Prostate gland (tissue), 2 donors: ENCODE measurements around the gene TWF2. TPM values are rescaled to one million over a fixed set of nuclear protein-coding genes. Genes with fewer than 3 reads are reported as not detected.

Source experiments
- DNase-seq: peaks from one replicate; pipeline ENCODE4 v3.0.0-alpha.2; 2019; ENCODE audit warnings: low spot score
- H3K27ac ChIP-seq, 2 donors: fragments of 200-600 bp; sonication (generic); 2 replicates each; pipeline ENCODE4 v1.5.1; 2017 to 2019
- H3K27me3 ChIP-seq: fragments of 200-600 bp; sonication (generic); replicated peaks from 2 replicates; pipeline ENCODE4 v1.5.1; 2019; ENCODE audit not compliant: insufficient read depth
- H3K36me3 ChIP-seq, 2 donors: fragments of 200-600 bp; sonication (generic); 1 replicate in 1 of 2; 2 replicates in 1 of 2; pipeline versions ENCODE4 v1.5.1 to v1.8.1; 2017 to 2019
- H3K4me1 ChIP-seq: fragments of 200-600 bp; sonication (generic); replicated peaks from 2 replicates; pipeline ENCODE4 v1.5.1; 2019
- H3K4me3 ChIP-seq, 2 donors: fragments of 200-600 bp; sonication (generic); 2 replicates each; pipeline ENCODE4 v1.5.1; 2017 to 2019
- H3K9me3 ChIP-seq: fragments of 200-600 bp; sonication (generic); 2 replicates; pipeline ENCODE4 v1.5.1; 2017
- POLR2A ChIP-seq: fragments of 450-650 bp; IDR thresholded peaks from one replicate; pipeline ENCODE4 v1.6.1; 2016; ENCODE audit warnings: antibody characterized with exemption, mild to moderate bottlenecking
- POLR2AphosphoS5 ChIP-seq: sonication (generic); formaldehyde crosslinking; IDR thresholded peaks from one replicate; pipeline ENCODE4 v1.6.1; 2017; ENCODE audit warnings: antibody characterized with exemption
- WGBS: methylation state at CpG from one replicate; pipeline ENCODE4 v1.1.5; 2018; 5-methylcytosine and 5-hydroxymethylcytosine counted together
- intact Hi-C: fragments of 100-400 bp; cut with DNase I; formaldehyde crosslinking; loops from one replicate; pipeline ENCODE4 v1.14.2; 2022
- total RNA-seq, 2 donors: library from RNA; depleted of rRNA; stranded (reverse); fragments of >200 nt; gene quantifications; one replicate each; pipeline ENCODE4 v1.1.0, GENCODE V29; 2016
- TF ChIP-seq, protein P1 (sequence below), 4 experiments: fragments of 200-600 bp in 2 of 4; fragments of 450-650 bp in 2 of 4; sonication (generic) in 2 of 4; IDR thresholded peaks; 1 replicate in 3 of 4; 2 replicates in 1 of 4; pipeline ENCODE4 v1.5.1; 2016 to 2019; ENCODE audit warnings: antibody characterized with exemption in 4 of 4, mild to moderate bottlenecking in 2 of 4, moderate library complexity in 2 of 4

Gene TWF2
- total RNA-seq, 2 donors from 2014 or later, result 60.9 to 65.5 TPM

- Histone ChIP-seq H3K4me3 (peak overlapping the region; percentile 59 to 62), H3K27me3 (no peaks in the 10 kb centered on the region), H3K9me3 (no peaks in the 10 kb centered on the region), H3K36me3 (no peaks in the 10 kb centered on the region), H3K4me1 (no peaks in the 10 kb centered on the region), H3K27ac (peak overlapping the region; percentile 74 to 76)
- WGBS, result 16% methylated on average over 8 of the region's 8 CpGs
- no peak for DNase-seq
- intact Hi-C loops, result no loop called here
- TF ChIP-seq POLR2A, result no peak
- TF ChIP-seq, protein P1, sequence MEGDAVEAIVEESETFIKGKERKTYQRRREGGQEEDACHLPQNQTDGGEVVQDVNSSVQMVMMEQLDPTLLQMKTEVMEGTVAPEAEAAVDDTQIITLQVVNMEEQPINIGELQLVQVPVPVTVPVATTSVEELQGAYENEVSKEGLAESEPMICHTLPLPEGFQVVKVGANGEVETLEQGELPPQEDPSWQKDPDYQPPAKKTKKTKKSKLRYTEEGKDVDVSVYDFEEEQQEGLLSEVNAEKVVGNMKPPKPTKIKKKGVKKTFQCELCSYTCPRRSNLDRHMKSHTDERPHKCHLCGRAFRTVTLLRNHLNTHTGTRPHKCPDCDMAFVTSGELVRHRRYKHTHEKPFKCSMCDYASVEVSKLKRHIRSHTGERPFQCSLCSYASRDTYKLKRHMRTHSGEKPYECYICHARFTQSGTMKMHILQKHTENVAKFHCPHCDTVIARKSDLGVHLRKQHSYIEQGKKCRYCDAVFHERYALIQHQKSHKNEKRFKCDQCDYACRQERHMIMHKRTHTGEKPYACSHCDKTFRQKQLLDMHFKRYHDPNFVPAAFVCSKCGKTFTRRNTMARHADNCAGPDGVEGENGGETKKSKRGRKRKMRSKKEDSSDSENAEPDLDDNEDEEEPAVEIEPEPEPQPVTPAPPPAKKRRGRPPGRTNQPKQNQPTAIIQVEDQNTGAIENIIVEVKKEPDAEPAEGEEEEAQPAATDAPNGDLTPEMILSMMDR (IDR thresholded peaks at IDR 0.05), result no peak
- no peak for TF ChIP-seq POLR2AphosphoS5
Observed at GRCh38 chr3:52246264-52246620, 7.3 kb upstream of the TWF2 start.

- H3K4me1 ChIP-seq, result no peaks in the 10 kb centered on the region
- H3K36me3 ChIP-seq, result no peaks in the 10 kb centered on the region
- no peaks in the 10 kb centered on the region for H3K9me3 ChIP-seq
- TF ChIP-seq POLR2A (no peak), POLR2AphosphoS5 (no peak)
- TF ChIP-seq, protein P1 (IDR thresholded peaks at IDR 0.05), result no peak
- intact Hi-C loops, result no loop called here
- no peaks in the 10 kb centered on the region for H3K27me3 ChIP-seq
- peak within 1 kb of the TSS; percentile 74 to 76 for H3K27ac ChIP-seq
- 3% methylated on average over 53 of the region's 98 CpGs for WGBS
- H3K4me3 ChIP-seq, result peak within 1 kb of the TSS; percentile 59 to 62
- DNase-seq, result no peak
Observed at GRCh38 chr3:52245322-52246263, 6.6 kb upstream of the TWF2 start, which contains the start of gene PPM1M. PPM1M (plus strand) TSS chr3:52245759; CDS start chr3:52245825, 66 bp downstream.

GRCh38 chr3:52243791-52244628 lies 5.1 kb upstream of the TWF2 start:
- no peaks in the 10 kb centered on the region for H3K4me1 ChIP-seq
- H3K4me3 ChIP-seq, result no peak overlapping the region
- H3K9me3 ChIP-seq, result no peaks in the 10 kb centered on the region
- TF ChIP-seq POLR2AphosphoS5, result no peak
- TF ChIP-seq, protein P1 (IDR thresholded peaks at IDR 0.05), result no peak
- TF ChIP-seq POLR2A, result no peak
- no peak overlapping the region for H3K27ac ChIP-seq
- no peaks in the 10 kb centered on the region for H3K27me3 ChIP-seq
- H3K36me3 ChIP-seq, result no peaks in the 10 kb centered on the region
- intact Hi-C loops, result no loop called here
- 80% methylated on average over 9 of the region's 9 CpGs for WGBS
- no peak for DNase-seq

GRCh38 chr3:52242039-52242438 lies 3.1 kb upstream of the TWF2 start:
- TF ChIP-seq, protein P1 (IDR thresholded peaks at IDR 0.05), result no peak
- TF ChIP-seq POLR2A (no peak), POLR2AphosphoS5 (no peak)
- H3K36me3 ChIP-seq, result no peaks in the 10 kb centered on the region
- H3K27ac ChIP-seq, result no peak overlapping the region
- 70% methylated on average over 1 of the region's 1 CpG for WGBS
- H3K4me1 ChIP-seq, result peaks cover 10% of the 10 kb centered on the region
- no peak overlapping the region for H3K4me3 ChIP-seq
- H3K27me3 ChIP-seq, result no peaks in the 10 kb centered on the region
- intact Hi-C loops, result no loop called here
- no peaks in the 10 kb centered on the region for H3K9me3 ChIP-seq
- DNase-seq, result no peak
